SK-N-MC (cell line): ENCODE results near the gene OR2AG2.

ENCODE experiments used
- EZH2 ChIP-seq: fragments of 200-600 bp; sonication (generic); IDR thresholded peaks from one replicate; pipeline ENCODE4 v1.6.1; 2017; ENCODE audit warnings: antibody characterized with exemption
- FOXP2 ChIP-seq: optimal IDR thresholded peaks from 2 replicates; pipeline ENCODE3; 2011; ENCODE audit warnings: mild to moderate bottlenecking, moderate library complexity; ENCODE audit not compliant: insufficient read depth; ENCODE audit errors: extremely low read length, control extremely low read depth
- POLR2AphosphoS5 ChIP-seq: IDR thresholded peaks from 2 replicates; pipeline ENCODE4 v1.6.1; 2012; ENCODE audit warnings: mild to moderate bottlenecking, low read depth, low read length, borderline replicate concordance

- no peak for TF ChIP-seq EZH2
- no peak for TF ChIP-seq POLR2AphosphoS5
- TF ChIP-seq FOXP2: no peak
Measured at GRCh38 chr11:6738590-6738989, 33.2 kb downstream of the OR2AG2 start.
